Eye (tissue), 1 donor: ENCODE results near the gene NLGN1.

Experiments used
- DNase-seq: peaks from one replicate; pipeline ENCODE4 v3.0.0-alpha.2; 2015

The NLGN1 gene

GRCh38 chr3:174243171-174243570 lies 845.6 kb downstream of the NLGN1 start:
- DNase-seq = no peak

- DNase-seq = peak; percentile 75
Observed at GRCh38 chr3:174247687-174248152, 850.2 kb downstream of the NLGN1 start.

DNA sequence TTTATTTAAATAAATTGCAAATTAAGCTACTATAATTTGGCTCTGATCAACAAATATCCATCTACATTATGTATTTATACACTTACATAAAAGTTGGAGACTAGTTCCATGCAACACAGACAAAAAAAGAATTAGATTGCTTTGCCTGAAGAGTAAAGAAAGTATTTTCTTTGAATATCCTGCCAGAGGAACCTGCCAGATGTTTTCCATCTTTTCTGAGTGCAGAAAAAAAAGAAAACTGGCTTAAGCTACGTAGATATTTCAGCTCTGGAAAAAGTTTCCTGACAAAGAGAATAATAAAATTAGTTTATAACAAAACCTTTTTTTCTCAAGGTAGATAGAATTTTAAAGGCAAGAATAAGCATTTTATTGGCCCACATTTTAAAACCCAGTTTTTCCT lies 854.1 kb downstream of the NLGN1 start:
- peak; percentile 43 for DNase-seq

DNA sequence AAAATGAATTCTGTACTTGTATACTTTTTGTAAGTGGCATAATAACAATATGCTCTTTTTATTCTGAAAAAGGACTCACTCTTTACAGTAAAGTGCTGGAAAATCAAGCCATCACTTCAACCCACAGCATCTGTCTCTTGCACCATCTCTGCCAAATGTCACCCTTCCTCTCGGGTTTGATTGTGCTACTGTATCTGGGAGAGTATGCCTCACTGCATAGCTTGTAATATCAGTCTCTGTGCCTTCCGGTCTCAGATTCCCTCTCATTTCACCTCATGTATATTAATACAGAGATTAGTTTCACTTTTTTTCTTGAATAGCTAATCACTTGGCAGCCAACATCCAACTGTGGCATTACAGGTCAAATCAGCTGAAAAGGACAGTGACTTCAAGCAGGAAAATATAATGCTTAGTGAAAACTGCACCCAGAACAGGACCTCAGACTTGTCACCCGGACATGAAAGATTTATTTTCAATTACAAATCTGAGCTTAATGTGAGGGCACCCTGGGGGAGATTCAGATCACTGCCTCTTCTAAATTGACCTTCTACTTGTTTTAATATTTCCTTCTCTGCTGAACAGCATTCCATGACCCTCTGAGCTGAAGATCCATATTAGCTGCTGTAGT lies 855.8 kb downstream of the NLGN1 start:
- DNase-seq = no peak

DNA sequence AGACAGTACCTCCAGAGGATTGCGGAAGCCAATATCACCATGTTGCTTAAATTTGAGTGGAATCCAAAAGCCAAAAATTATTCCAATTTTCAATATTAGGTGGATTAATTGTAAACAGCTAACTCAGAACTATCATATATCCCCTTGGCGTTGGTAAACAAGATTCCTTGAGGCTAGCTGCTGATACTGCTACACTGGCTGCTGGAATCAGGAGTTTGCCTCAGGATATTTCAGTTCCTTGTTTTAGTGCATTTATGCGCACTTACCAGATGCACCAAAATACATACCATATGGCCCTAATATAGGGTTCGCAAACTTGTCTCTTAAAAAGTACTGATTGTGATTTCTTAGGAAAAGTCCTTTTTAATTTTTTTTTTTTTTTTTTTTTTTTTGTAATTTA lies 856.4 kb downstream of the NLGN1 start:
- DNase-seq = no peak

GRCh38 chr3:174255454-174255853 lies 857.9 kb downstream of the NLGN1 start:
- no peak for DNase-seq

DNA sequence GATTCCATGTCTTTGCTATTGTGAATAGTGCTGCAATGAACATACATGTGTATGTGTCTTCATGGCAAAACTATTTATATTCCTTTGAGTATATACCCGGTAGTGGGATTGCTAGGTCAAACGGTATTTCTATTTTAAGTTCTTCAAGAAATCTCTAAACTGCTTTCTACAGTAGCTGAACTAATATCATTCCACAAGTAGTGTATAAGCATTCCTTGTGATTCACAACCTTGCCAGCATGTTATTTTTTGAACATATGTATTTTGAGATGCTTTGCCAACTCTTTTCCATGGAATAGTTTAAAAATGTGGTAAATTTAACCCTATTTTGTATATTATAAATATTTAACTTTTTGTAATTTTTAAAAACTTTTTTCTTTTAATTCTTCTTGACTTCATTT lies 868.9 kb downstream of the NLGN1 start:
- no peak for DNase-seq

GRCh38 chr3:174268061-174268460 lies 870.5 kb downstream of the NLGN1 start:
- DNase-seq = no peak

- DNase-seq = no peak
Observed at GRCh38 chr3:174268586-174268985, 871.0 kb downstream of the NLGN1 start.

DNA sequence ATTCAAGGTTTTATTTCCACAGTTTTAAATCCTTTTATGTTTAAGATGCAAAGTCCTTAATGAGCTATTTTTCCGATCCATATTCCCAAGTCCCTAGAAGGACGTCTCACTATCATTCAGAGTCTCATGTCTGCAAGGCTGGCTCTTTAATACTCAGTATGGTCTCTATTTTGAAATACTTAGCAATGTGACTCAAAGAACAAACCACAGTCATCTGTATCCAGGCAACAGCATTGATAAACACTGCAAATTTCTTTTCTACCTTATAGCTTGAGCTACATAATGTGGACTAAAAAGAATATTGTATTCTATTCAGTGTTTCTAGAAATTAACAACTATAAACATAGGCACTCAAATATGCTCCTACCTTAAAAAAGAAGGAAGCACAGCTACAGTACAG lies 873.3 kb downstream of the NLGN1 start:
- no peak for DNase-seq

DNA sequence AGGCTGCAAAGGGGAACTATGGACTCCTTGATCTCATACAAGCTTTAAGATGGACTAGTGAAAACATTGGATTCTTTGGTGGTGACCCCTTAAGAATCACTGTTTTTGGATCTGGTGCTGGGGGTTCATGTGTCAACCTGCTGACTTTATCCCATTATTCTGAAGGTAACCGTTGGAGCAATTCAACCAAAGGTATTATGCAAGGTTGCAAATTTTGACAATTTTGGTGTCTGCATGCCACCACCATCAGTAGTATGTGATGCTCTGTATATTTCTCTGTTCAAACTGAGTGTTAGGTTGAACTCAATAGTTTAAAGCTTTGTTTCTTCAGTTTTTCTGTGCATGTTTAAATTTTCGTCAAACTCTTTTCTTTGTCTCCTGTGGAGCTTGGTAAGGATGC lies 877.8 kb downstream of the NLGN1 start:
- no peak for DNase-seq

DNA sequence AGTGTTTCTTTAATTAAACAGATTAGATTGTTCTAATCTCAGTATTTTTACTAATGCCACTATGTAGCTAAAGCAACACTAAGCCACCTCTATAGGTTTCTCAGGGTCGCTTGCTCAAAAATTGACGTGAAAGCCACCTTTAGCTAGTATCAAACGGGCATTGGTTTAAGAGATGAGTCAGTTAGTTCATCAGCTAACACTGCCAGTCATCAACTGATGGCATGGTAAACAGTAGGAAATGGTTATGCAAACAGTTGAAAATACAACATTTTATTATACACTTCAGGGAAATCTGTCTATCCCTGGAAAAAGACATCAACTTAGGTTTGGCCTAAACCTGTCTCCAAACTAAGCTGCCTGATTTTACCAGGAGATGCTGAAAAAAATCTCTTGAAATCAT lies 879.3 kb downstream of the NLGN1 start:
- no peak for DNase-seq

- no peak for DNase-seq
Observed at GRCh38 chr3:174278094-174278493, 880.5 kb downstream of the NLGN1 start.

DNA sequence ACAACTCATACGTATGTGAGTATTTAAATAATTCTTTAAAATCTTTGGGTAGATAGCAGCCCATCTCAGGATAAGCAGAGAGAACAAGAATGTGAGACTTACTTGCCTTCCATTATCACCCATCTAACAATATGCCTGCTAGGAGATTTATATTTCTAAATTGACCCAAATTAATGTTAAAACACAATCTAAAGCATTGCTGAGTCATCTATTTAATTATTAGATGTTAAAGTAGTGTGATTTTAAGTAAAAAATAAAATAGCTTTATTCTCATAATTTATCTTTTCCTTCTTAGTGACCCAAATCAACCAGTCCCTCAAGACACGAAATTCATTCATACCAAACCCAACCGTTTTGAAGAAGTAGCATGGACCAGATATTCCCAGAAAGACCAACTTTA lies 882.6 kb downstream of the NLGN1 start:
- no peak for DNase-seq

DNA sequence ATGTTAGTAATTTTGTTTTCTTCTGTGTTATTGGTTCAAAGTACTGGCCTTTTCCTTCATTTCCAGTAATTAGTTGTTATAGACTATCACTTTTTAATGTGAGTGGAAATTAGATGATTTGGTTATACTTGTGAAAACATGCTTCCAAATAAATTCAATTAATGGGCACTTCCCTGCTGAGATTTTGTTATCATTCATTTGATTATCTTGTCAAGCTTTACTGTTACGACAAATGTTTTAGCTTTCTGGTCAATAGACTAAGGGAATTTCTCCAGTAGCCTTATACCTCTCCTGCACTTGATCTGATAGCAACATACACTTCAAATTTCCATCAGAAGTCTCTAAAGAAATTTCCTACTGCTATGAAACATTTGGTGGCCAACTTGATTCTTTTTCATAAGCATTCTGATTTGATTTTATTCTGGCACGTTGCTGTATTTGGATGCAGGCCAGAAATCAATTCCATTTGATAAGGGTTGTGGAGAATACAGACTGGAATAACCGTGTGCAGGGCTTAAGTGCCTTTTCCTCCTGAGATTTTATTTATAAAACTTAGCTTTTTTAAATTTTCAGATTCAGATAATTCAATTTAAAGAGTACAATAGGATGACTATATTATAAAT lies 887.8 kb downstream of the NLGN1 start:
- peak; percentile 12 for DNase-seq

DNA sequence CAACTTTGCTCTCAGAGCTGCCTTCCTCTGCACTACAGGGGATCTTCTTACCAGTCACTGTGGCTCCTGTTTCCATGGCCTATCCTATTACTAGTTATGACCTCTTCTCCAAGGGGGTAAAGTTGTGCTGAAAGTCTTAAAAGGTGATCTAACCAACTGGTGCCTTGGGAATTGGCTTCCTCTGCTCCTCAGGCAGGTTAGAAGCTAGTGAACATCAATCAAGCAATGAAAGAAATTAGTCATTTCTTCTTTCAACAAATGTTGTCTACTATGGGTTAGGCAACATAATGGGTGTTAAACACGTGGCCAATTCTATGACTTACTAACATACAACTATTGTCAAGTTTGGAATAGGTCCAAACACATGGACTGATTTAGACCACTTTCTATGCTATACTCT lies 890.2 kb downstream of the NLGN1 start:
- DNase-seq = no peak

DNA sequence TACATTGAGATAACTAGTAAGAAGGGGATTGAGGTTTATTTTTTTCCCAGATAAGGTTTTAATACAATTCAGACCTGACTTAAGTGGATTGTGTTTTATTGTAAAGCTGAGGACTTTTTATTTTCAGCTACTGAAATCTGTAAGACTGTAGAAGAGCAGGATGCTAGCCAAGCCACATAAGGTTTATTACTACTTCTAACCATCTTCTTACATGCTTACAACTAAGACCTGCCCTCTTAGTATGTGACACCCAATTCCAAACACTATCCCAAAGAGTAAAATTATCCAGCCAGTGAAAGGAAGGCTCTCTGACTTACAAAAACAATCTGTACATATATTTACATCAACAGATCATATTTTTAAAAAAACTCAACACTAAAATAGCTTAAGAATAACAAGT lies 897.1 kb downstream of the NLGN1 start:
- no peak for DNase-seq

DNA sequence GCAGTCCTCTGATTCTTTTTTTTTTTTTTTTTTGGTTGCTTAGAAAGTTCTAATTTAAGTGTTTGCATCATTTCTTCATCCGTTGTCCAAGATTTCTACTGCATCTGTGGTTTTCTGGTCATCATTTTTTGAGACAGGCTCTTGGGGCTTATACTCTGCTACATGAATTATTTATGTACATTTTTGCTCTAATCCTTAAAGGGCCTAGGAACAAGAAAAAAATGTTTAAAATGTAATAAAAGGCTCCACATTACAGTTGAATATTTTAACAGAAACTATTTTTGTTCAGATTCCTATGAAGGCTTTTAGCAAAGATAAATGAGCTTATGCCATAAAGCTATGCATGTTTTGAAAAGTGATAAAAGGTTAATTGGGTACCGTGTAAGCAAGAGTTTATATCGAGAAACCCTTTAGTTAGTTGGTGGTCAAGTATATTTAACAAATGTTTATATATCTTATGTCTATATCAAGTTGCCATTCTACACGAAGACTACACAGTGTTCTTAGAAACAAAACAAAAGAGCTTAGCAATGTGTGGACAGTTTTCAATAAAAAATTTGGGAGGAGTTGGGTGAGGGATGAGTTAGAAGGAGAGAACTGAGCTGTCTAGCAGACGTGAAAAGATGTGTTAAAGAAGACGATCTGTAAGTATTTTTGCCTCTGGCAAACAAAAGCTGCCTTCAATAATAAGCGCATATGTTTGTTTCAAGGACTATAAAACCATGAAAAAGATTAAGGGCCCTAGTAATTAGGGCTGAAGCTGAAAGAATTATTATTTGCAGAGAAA lies 898.0 kb downstream of the NLGN1 start:
- peak; percentile 11 for DNase-seq

DNA sequence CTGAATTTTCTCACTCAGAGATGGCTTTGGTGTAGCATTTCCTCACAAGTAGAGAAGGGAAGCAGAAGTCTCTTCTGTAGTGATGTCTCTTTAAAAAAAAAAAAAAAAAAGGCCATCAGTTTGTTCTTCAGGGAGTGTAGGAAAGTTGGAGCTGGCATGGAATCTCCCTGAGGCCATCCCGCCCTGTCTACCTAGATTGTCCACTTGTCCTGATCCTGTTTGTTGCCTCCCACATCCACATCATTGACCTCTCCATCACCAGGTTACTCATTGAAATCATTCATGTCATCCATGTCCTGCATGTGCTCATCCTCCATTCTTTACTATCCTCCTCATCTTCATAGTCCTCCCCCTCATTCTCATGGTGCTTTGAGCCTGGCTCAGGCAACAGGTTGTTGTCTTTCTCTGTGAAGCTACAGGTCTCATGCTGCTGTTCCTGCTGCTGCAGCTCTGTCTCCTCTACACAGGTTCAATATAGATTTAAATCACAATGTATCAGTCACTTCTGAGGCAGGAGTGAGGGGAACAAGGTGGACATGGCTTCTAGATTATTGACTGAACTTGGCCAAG lies 905.3 kb downstream of the NLGN1 start:
- no peak for DNase-seq

- no peak for DNase-seq
Observed at GRCh38 chr3:174303907-174304560, 906.5 kb downstream of the NLGN1 start.

DNA sequence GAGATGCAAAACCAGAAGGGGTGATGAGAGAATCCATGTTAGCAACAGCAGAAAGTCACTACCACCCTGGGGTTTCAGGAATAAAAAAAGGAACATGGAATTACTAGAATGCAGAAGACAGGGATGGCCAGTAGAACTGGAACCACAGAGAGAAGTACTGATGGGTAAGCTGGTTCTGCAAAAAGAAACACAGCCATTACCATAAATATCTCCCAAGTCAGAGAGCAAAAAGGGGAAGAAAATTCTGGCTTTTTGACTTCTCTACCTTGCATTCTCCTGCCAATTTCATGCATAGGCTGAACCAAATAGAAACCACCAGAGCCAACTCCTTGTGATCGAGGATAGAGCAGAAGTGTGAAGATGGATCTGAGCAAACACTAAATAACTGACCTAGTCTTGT lies 911.2 kb downstream of the NLGN1 start:
- DNase-seq = no peak

DNA sequence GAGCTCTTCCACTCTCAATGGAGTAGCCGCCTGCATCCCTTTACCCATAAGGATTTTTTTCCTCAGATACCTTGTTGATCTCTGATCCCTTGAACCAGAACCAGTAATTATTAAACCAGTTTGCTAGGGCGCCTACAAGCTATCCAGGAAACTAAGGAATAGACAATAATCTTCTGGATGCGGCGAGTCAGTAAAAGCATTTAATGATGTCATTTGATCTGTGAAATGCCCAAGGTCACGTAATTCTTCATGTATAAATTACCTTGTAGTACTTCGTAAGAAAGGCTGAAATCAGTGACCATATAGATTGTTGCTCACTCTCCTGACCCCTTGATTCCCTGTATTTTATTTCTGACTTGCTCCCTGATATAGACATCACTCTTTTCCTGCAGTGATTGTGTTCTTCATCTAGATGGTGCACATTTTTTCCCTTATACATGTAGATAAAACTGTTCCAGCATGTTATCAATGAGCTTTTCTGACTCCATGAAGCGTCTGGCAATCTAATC lies 913.0 kb downstream of the NLGN1 start:
- DNase-seq = no peak

DNA sequence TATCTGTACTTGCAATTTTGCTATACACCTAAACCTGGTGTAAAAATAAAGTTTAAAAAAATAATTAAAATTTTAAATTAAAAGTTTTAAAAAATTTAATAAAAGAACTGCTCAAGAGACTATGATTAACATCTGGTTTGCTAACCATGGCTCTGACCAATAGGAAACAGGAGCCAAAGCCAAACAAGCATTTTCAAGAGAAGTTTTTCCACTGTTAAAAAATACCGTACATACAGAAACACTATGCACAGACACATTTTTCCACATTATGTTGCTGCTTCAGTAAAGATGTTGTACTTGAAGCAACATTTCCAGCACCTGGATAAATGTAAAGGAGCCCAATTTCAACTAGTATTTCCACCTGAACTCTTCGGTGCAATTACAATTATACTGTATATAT lies 917.7 kb downstream of the NLGN1 start:
- DNase-seq = no peak
